Prostate gland (tissue), 2 donors: ENCODE data around the gene EARS2.

ENCODE experiments used
- POLR2A ChIP-seq: fragments of 450-650 bp; IDR thresholded peaks from one replicate; pipeline ENCODE4 v1.6.1; 2016; ENCODE audit warnings: antibody characterized with exemption, mild to moderate bottlenecking
- TF ChIP-seq, protein P1 (sequence below), 4 experiments: fragments of 200-600 bp in 2 of 4; fragments of 450-650 bp in 2 of 4; sonication (generic) in 2 of 4; IDR thresholded peaks; 1 replicate in 3 of 4; 2 replicates in 1 of 4; pipeline ENCODE4 v1.5.1; 2016 to 2019; ENCODE audit warnings: antibody characterized with exemption in 4 of 4, mild to moderate bottlenecking in 2 of 4, moderate library complexity in 2 of 4

DNA sequence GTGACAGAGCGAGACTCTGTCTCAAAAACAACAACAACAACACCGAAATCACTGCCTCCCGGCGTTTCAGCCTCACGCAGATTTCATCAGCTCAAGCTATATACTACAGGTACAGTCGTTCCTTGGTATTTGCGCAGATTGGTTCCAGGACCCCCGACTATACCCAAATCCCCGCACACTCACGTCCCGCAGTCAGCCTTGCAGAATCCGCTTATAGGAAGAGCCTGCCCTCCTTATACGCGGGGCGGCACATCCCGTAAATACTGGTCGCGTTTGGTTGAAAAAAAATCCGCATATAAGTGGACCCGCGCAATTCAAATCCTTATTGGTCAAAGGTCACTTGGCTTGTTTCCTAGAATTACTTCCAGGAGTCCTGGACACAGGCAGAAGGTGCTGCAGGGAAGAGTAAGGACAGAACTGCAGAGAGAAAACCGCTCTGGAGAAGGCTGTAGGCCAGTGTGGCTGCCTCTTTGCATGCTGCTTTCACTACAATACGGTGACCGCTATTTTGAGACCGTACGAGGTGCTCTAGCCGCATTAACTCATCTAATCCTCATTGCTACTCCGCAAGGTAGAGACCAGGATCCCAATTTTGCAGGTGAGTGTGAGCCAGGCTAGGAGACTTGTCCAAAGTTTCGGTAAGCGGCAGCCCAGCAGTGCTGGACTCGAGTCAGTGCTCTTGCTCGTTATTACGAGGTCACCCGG, 38.2 kb upstream of the EARS2 start:
- TF ChIP-seq, protein P1, sequence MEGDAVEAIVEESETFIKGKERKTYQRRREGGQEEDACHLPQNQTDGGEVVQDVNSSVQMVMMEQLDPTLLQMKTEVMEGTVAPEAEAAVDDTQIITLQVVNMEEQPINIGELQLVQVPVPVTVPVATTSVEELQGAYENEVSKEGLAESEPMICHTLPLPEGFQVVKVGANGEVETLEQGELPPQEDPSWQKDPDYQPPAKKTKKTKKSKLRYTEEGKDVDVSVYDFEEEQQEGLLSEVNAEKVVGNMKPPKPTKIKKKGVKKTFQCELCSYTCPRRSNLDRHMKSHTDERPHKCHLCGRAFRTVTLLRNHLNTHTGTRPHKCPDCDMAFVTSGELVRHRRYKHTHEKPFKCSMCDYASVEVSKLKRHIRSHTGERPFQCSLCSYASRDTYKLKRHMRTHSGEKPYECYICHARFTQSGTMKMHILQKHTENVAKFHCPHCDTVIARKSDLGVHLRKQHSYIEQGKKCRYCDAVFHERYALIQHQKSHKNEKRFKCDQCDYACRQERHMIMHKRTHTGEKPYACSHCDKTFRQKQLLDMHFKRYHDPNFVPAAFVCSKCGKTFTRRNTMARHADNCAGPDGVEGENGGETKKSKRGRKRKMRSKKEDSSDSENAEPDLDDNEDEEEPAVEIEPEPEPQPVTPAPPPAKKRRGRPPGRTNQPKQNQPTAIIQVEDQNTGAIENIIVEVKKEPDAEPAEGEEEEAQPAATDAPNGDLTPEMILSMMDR (IDR thresholded peaks at IDR 0.05), result no peak
- no peak for TF ChIP-seq POLR2A
